GM12878 (cell line): ENCODE results near the gene KCNK1. TPM values are rescaled to one million over a fixed set of nuclear protein-coding genes. Genes with fewer than 3 reads are reported as not detected.

Source experiments
- ATAC-seq: fragments of 200-7000 bp; cut with Tn5 transposase; 3 replicates; pipeline ENCODE4 v1.9.1; 2020; ENCODE audit warnings: mild to moderate bottlenecking, moderate library complexity
- BruUV-seq: library from RNA; stranded (reverse); fragments of 400-500 nt; replicated peaks from 2 replicates; lab custom pipeline; 2021; lab: Mats Ljungman, UMichigan
- CTCF ChIA-PET: fragments of 300-600 bp; sonication (Branson Sonifier 250); formaldehyde crosslinking; extraction: SDS; loops from one replicate; lab custom pipeline; 2021; ENCODE audit warnings: inconsistent platforms; lab: Yijun Ruan, JAX
- POLR2A ChIA-PET: fragments of 350-600 bp; formaldehyde crosslinking; extraction: SDS; loops from one replicate; lab custom pipeline; 2021; ENCODE audit warnings: inconsistent platforms; lab: Charles Lee
- RAD21 ChIA-PET: fragments of 300-600 bp; sonication (Branson Sonifier 250); formaldehyde crosslinking; loops from one replicate; lab custom pipeline; 2023; ENCODE audit warnings: antibody characterized with exemption; ENCODE audit not compliant: unreplicated experiment; lab: Charles Lee
- SMC1A ChIA-PET: fragments of 300-600 bp; sonication (Branson Sonifier 250); formaldehyde crosslinking; loops from one replicate; lab custom pipeline; 2023; ENCODE audit not compliant: unreplicated experiment, uncharacterized antibody; lab: Charles Lee
- DNase-seq: peaks from one replicate; pipeline ENCODE4 v3.0.0-alpha.2; 2011; ENCODE audit warnings: low read depth, low spot score
- FAIRE-seq: peaks from 3 replicates; lab custom pipeline; 2011; peaks lifted over from hg19 to GRCh38; lab: Jason Lieb, UNC
- H2AFZ ChIP-seq: 2 replicates; pipeline ENCODE4 v1.6.0; 2011; ENCODE audit warnings: low read depth, low read length, control low read depth; ENCODE audit not compliant: control insufficient read depth
- H3K27ac ChIP-seq: 2 replicates; pipeline ENCODE4 v1.5.1; 2011; ENCODE audit warnings: control low read depth; ENCODE audit not compliant: control insufficient read depth, insufficient read depth
- H3K27me3 ChIP-seq, 2 experiments: replicated peaks in 1 of 2; 2 replicates each; pipeline versions ENCODE4 v1.6.0 to v1.6.1; 2011; ENCODE audit warnings: low read length in 1 of 2; ENCODE audit not compliant: control insufficient read depth in 2 of 2, insufficient read depth in 2 of 2
- H3K36me3 ChIP-seq, 2 experiments: 2 replicates each; pipeline ENCODE4 v1.5.1; 2011; ENCODE audit warnings: low read length in 1 of 2; ENCODE audit not compliant: control insufficient read depth in 2 of 2, insufficient read depth in 2 of 2
- H3K4me1 ChIP-seq: 2 replicates; pipeline ENCODE4 v1.6.1; 2011; ENCODE audit warnings: mild to moderate bottlenecking, low read length, moderate library complexity, mixed read lengths; ENCODE audit not compliant: control insufficient read depth, insufficient read depth
- H3K4me2 ChIP-seq: 2 replicates; pipeline ENCODE4 v1.6.0; 2011; ENCODE audit warnings: control low read depth; ENCODE audit not compliant: control insufficient read depth, insufficient read depth
- H3K4me3 ChIP-seq: fragments of 200-600 bp; sonication (generic); 2 replicates; pipeline ENCODE4 v1.5.1; 2016
- H3K79me2 ChIP-seq: 2 replicates; pipeline ENCODE4 v1.6.0; 2011; ENCODE audit warnings: low read length; ENCODE audit not compliant: control insufficient read depth, insufficient read depth
- H3K9ac ChIP-seq: 2 replicates; pipeline ENCODE4 v1.8.0; 2011; ENCODE audit warnings: low read length, control low read depth, mixed read lengths; ENCODE audit not compliant: control insufficient read depth, insufficient read depth
- H3K9me3 ChIP-seq: replicated peaks from 3 replicates; pipeline ENCODE4 v1.5.1; 2011; ENCODE audit warnings: mild to moderate bottlenecking, low read length; ENCODE audit not compliant: control insufficient read depth, insufficient read depth
- H4K20me1 ChIP-seq: 2 replicates; pipeline ENCODE4 v1.6.0; 2011; ENCODE audit not compliant: control insufficient read depth, insufficient read depth
- CBX3 ChIP-seq: fragments of 200-600 bp; sonication (generic); IDR thresholded peaks from 2 replicates; pipeline ENCODE4 v1.6.1; 2016; ENCODE audit warnings: low read depth, borderline replicate concordance
- CHD4 ChIP-seq: fragments of 200-600 bp; sonication (generic); IDR thresholded peaks from 2 replicates; pipeline ENCODE4 v1.6.1; 2016; ENCODE audit warnings: mild to moderate bottlenecking
- GATAD2B ChIP-seq: fragments of 450-650 bp; conservative IDR thresholded peaks from 2 replicates; pipeline ENCODE4 v1.6.1; 2017; ENCODE audit warnings: low read depth, mild to moderate bottlenecking, moderate library complexity
- HCFC1 ChIP-seq: fragments of 150-350 bp; IDR thresholded peaks from 2 replicates; pipeline ENCODE4 v1.6.1; 2014; ENCODE audit warnings: low read length
- HSF1 ChIP-seq: fragments of 150-350 bp; IDR thresholded peaks from 2 replicates; pipeline ENCODE4 v1.6.1; 2014; ENCODE audit warnings: mild to moderate bottlenecking, low read depth, low read length
- MAX ChIP-seq: IDR thresholded peaks from 2 replicates; pipeline ENCODE4 v1.6.1; 2012; ENCODE audit warnings: low read depth, low read length, improper control_type of control experiment
- MYB ChIP-seq: fragments of 150-350 bp; IDR thresholded peaks from 2 replicates; pipeline ENCODE4 v1.6.1; 2014; ENCODE audit warnings: mild to moderate bottlenecking, low read depth, low read length, borderline replicate concordance
- POLR2AphosphoS5 ChIP-seq: IDR thresholded peaks from 2 replicates; pipeline ENCODE4 v1.6.1; 2011; ENCODE audit warnings: mild to moderate bottlenecking, low read length, inconsistent platforms
- ZSCAN29 ChIP-seq: fragments of 450-650 bp; IDR thresholded peaks from 2 replicates; pipeline ENCODE4 v1.6.1; 2017; ENCODE audit warnings: mild to moderate bottlenecking, moderate library complexity
- WGBS: methylation state at CpG from one replicate; pipeline ENCODE4 v1.1.6; 2016; ENCODE audit warnings: low lambda C conversion rate; ENCODE audit not compliant: insufficient replicate concordance, insufficient coverage; ENCODE audit errors: missing lambda C conversion rate; 5-methylcytosine and 5-hydroxymethylcytosine counted together
- in situ Hi-C: fragments of 300-500 bp; cut with MboI; formaldehyde crosslinking; loops from 9 replicates; pipeline ENCODE4 v1.14.3; 2018; ENCODE audit warnings: mixed read lengths
- intact Hi-C: fragments of 100-400 bp; cut with micrococcal nuclease; formaldehyde crosslinking; loops from one replicate; pipeline ENCODE4 v1.14.2; 2022; ENCODE audit not compliant: unreplicated experiment
- polyA plus RNA-seq, 11 experiments: library from polyadenylated mRNA; depleted of rRNA in 4 of 11; unstranded in 6 of 11; stranded (reverse) in 5 of 11; fragments of >200 nt; fragmentation: Nextera tagmentation in 4 of 11; fragmentation: Illumina TruSeq in 1 of 11; extraction: Ambion mirVana in 4 of 11; extraction: Trizol in 1 of 11; gene quantifications; 1 replicate in 1 of 11; 2 replicates in 10 of 11; pipeline versions ENCODE4 v1.2.1 to v1.2.3, GENCODE V29; 2011 to 2016; ENCODE audit warnings: inconsistent platforms in 2 of 11, missing spikeins in 2 of 11, low read depth in 1 of 11
- total RNA-seq, 4 experiments: library from RNA; depleted of rRNA in 3 of 4; stranded (reverse); fragments of >200 nt in 3 of 4; fragmentation: Illumina TruSeq in 1 of 4; extraction: Trizol in 1 of 4; gene quantifications; 2 replicates each; pipeline versions ENCODE4 v1.2.1 to v1.2.3, GENCODE V29; 2013 to 2021

KCNK1 gene
- total and polyA plus RNA-seq, 10 of the 15 experiments (the other 5 are each of a cell fraction or from before 2014, with no cell fraction given), result 9.4 to 27.6 (median 15.1) TPM

DNA sequence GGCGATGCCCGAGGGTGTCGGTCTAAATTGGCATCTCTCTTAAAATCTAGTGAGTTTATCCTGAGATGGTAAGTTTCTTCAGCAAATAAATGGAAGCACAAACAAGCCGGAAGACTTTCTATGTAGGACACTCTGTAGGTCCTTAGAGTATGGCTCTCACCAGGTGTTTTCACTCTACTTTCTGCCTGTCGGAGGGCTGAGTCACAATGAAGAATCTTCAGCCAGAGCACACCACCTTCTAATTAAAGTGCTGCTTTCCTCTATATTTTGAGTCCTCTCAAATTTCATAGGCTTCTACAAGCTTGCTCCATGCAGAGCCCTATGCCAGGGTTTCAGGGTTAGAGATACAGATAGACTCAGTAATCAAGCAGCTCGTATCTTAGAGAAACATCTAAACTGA lies 27.1 kb downstream of the KCNK1 start (continued):
- TF ChIP-seq POLR2AphosphoS5, result no peak

GRCh38 chr1:233647073-233647472 lies 33.2 kb downstream of the KCNK1 start:
- Histone ChIP-seq H3K9me3 (no peaks in the 10 kb centered on the region; the same call in 1 of the 3 replicates), H3K4me1 (peaks cover 4% of the 10 kb centered on the region), H3K4me2 (no peak overlapping the region), H3K79me2 (no peaks in the 10 kb centered on the region), H3K9ac (no peak overlapping the region), H2AFZ (no peak overlapping the region)
- peak; percentile 34 for ATAC-seq
- in situ Hi-C loops, result no loop called here
- no TSS peak for BruUV-seq
- TF ChIP-seq ZSCAN29 (no peak), MYB (no peak), HSF1 (no peak), CBX3 (no peak), MAX (no peak), CHD4 (no peak), GATAD2B (no peak), HCFC1 (no peak)
- TF ChIP-seq, all 136 proteins: peak for 0
- ChIA-PET RAD21 (no interaction called here), CTCF (no interaction called here), POLR2A (no interaction called here), SMC1A (interaction anchor here (1.7 to 2.8 kb wide), 4 partner anchors 10 to 20 kb away, joined by 5 to 13 read pairs (median 8); no protein-coding TSS in a partner anchor)
- FAIRE-seq, result no peak
- no peak for DNase-seq
- Histone ChIP-seq H3K4me3 (no peak overlapping the region), H3K36me3 (peaks cover 0 to 3% of the 10 kb centered on the region in 2 experiments; a peak in 3 of 4 replicates), H3K27me3 (no peaks in the 10 kb centered on the region), H4K20me1 (no peaks in the 10 kb centered on the region), H3K27ac (no peak overlapping the region)
- intact Hi-C loops, result no loop called here
- 74% methylated on average over 4 of the region's 4 CpGs for WGBS
